K562 (cell line): Measurements from ENCODE around the gene CDRT4. TPM values are rescaled to one million over a fixed set of nuclear protein-coding genes. Genes with fewer than 3 reads are reported as not detected.

Experiments used
- ATF7 ChIP-seq: fragments of 450-650 bp; IDR thresholded peaks from 2 replicates; pipeline ENCODE4 v1.7.1; 2014; ENCODE audit warnings: mild to moderate bottlenecking, moderate library complexity
- CREM ChIP-seq: IDR thresholded peaks from 2 replicates; pipeline ENCODE4 v1.6.1; 2014; ENCODE audit warnings: antibody characterized with exemption, low read depth
- DPF2 ChIP-seq: fragments of 450-650 bp; IDR thresholded peaks from 2 replicates; pipeline ENCODE4 v1.6.1; 2016
- E2F6 ChIP-seq, 2 experiments: IDR thresholded peaks; 2 replicates each; pipeline ENCODE4 v1.6.1; 2011; ENCODE audit warnings: borderline replicate concordance in 1 of 2, control low read depth in 1 of 2, low read depth in 1 of 2, low read length in 1 of 2, mild to moderate bottlenecking in 1 of 2, mixed read lengths in 1 of 2, moderate library complexity in 1 of 2; ENCODE audit not compliant: insufficient read depth in 1 of 2, insufficient read length in 1 of 2, poor library complexity in 1 of 2, severe bottlenecking in 1 of 2; ENCODE audit errors: extremely low read depth in 1 of 2
- ELK1 ChIP-seq: sonication (generic); formaldehyde crosslinking; IDR thresholded peaks from 2 replicates; pipeline ENCODE4 v1.8.1; 2022; ENCODE audit warnings: missing genetic modification reagents
- EP400 ChIP-seq: fragments of 450-650 bp; IDR thresholded peaks from 2 replicates; pipeline ENCODE4 v1.6.1; 2017; ENCODE audit warnings: antibody characterized with exemption, mild to moderate bottlenecking, moderate library complexity
- FOXK2 ChIP-seq, 2 experiments: fragments of 450-650 bp; IDR thresholded peaks in 1 of 2; conservative IDR thresholded peaks in 1 of 2; 2 replicates each; pipeline ENCODE4 v1.6.1; 2016; ENCODE audit warnings: low read depth in 2 of 2, mild to moderate bottlenecking in 1 of 2
- HDAC1 ChIP-seq, 2 experiments: fragments of 450-650 bp; IDR thresholded peaks; 2 replicates each; pipeline ENCODE4 v1.6.1; 2016 to 2017; ENCODE audit warnings: inconsistent platforms in 1 of 2, mild to moderate bottlenecking in 1 of 2, moderate library complexity in 1 of 2
- JUND ChIP-seq, 2 experiments: IDR thresholded peaks; 2 replicates in 1 of 2; 3 replicates in 1 of 2; pipeline ENCODE4 v1.6.1; 2011; ENCODE audit warnings: borderline replicate concordance in 2 of 2, low read depth in 2 of 2, low read length in 2 of 2, improper control_type of control experiment in 1 of 2, missing biosample characterization in 1 of 2, missing genetic modification characterization in 1 of 2, missing genetic modification reagents in 1 of 2
- NFE2 ChIP-seq: IDR thresholded peaks from 2 replicates; pipeline ENCODE4 v1.6.1; 2014; ENCODE audit warnings: antibody characterized with exemption, low read depth
- NR2C1 ChIP-seq, 2 experiments: fragments of 450-650 bp; IDR thresholded peaks; 2 replicates each; pipeline ENCODE4 v1.6.1; 2017; ENCODE audit warnings: mild to moderate bottlenecking in 2 of 2, antibody characterized with exemption in 1 of 2, inconsistent platforms in 1 of 2, missing compliant biosample characterization in 1 of 2, missing genetic modification characterization in 1 of 2
- PHF21A ChIP-seq: fragments of 450-650 bp; IDR thresholded peaks from 2 replicates; pipeline ENCODE4 v1.6.1; 2017; ENCODE audit warnings: low read depth, borderline replicate concordance
- PRDM10 ChIP-seq: fragments of 450-650 bp; IDR thresholded peaks from 2 replicates; pipeline ENCODE4 v1.6.1; 2018; ENCODE audit not compliant: partially characterized antibody
- SMARCA4 ChIP-seq: fragments of 450-650 bp; IDR thresholded peaks from 2 replicates; pipeline ENCODE4 v1.6.1; 2016
- SP1 ChIP-seq: sonication (generic); formaldehyde crosslinking; IDR thresholded peaks from 2 replicates; pipeline ENCODE4 v1.8.1; 2022; ENCODE audit warnings: mild to moderate bottlenecking, missing genetic modification reagents
- TAL1 ChIP-seq: fragments of 450-650 bp; IDR thresholded peaks from 2 replicates; pipeline ENCODE4 v1.6.1; 2016; ENCODE audit warnings: mild to moderate bottlenecking
- TBL1XR1 ChIP-seq, 2 experiments: IDR thresholded peaks; 2 replicates each; pipeline ENCODE4 v1.6.1; 2012; ENCODE audit warnings: improper control_type of control experiment in 2 of 2, low read length in 2 of 2, mild to moderate bottlenecking in 1 of 2
- TGIF2 ChIP-seq: sonication (generic); formaldehyde crosslinking; IDR thresholded peaks from 2 replicates; pipeline ENCODE4 v1.8.1; 2022; ENCODE audit warnings: mild to moderate bottlenecking, missing genetic modification reagents, moderate library complexity
- TOE1 ChIP-seq, 2 experiments: fragments of 450-650 bp in 1 of 2; sonication (generic) in 1 of 2; formaldehyde crosslinking in 1 of 2; IDR thresholded peaks; 2 replicates each; pipeline versions ENCODE4 v1.7.1 to v1.8.0; 2016 to 2022; ENCODE audit warnings: borderline replicate concordance in 2 of 2, mild to moderate bottlenecking in 2 of 2, antibody characterized with exemption in 1 of 2, inconsistent platforms in 1 of 2, low read depth in 1 of 2, missing genetic modification reagents in 1 of 2, moderate library complexity in 1 of 2
- ZNF232 ChIP-seq: sonication (generic); formaldehyde crosslinking; IDR thresholded peaks from 2 replicates; pipeline ENCODE4 v1.8.0; 2022; ENCODE audit warnings: mild to moderate bottlenecking, missing genetic modification reagents
- ZNF644 ChIP-seq: fragments of 200-800 bp; sonication (Bioruptor generic); IDR thresholded peaks from 2 replicates; pipeline ENCODE4 v1.6.1; 2016; ENCODE audit warnings: low read depth, missing genetic modification characterization, missing compliant biosample characterization
- polyA plus RNA-seq, 8 experiments: library from polyadenylated mRNA; depleted of rRNA in 4 of 8; stranded (reverse) in 5 of 8; unstranded in 3 of 8; fragments of >200 nt; fragmentation: Nextera tagmentation in 2 of 8; fragmentation: Illumina TruSeq in 1 of 8; extraction: Ambion mirVana in 2 of 8; extraction: Trizol in 1 of 8; gene quantifications; 2 replicates each; pipeline versions ENCODE4 v1.2.1 to v1.2.3, GENCODE V29; 2011 to 2014; ENCODE audit warnings: inconsistent platforms in 1 of 8, missing spikeins in 1 of 8
- total RNA-seq, 7 experiments: library from RNA; depleted of rRNA in 6 of 7; stranded (reverse); fragments of >200 nt in 6 of 7; fragmentation: Illumina TruSeq in 2 of 7; extraction: Trizol in 2 of 7; gene quantifications; 2 replicates each; pipeline versions ENCODE4 v1.2.1 to v1.2.3, GENCODE V29; 2011 to 2021; ENCODE audit warnings: low replicate concordance in 1 of 7

The CDRT4 gene
- total and polyA plus RNA-seq, 9 of the 15 experiments (the other 6 are each of a cell fraction or from before 2014, with no cell fraction given), result 1.7 to 6.4 (median 3.5) TPM

- no peak for TF ChIP-seq TGIF2 (CRISPR knock-in tag)
- peak; percentile 95 for TF ChIP-seq JUND (IDR thresholded peaks at IDR 0.05; ENCODE audit: borderline replicate concordance, low read depth, low read length)
- peak; percentile 91; the same call in 2 of the 3 replicates for TF ChIP-seq JUND (tag; IDR thresholded peaks at IDR 0.05; ENCODE audit: borderline replicate concordance, low read depth, low read length)
- TF ChIP-seq TBL1XR1 (IDR thresholded peaks at IDR 0.05; ENCODE audit: low read length in 2 of 2), result peak in 1 of 2 experiments; percentile 55; a peak in 2 of 4 replicates
- TF ChIP-seq EP400, result peak; percentile 45
- TF ChIP-seq ZNF232 (CRISPR knock-in tag), result no peak
- TF ChIP-seq FOXK2 (conservative IDR thresholded peaks at IDR 0.05 in 1 of 2, IDR thresholded peaks at IDR 0.05 in 1 of 2; ENCODE audit: low read depth in 2 of 2), result 0 out of 4 replicates have a peak, but pooled peaks of 1 of the 2 experiments have one; percentile 26
- TF ChIP-seq TAL1, result peak; percentile 88
- 0 out of 2 replicates have a peak, but pooled peaks have one; percentile 58 for TF ChIP-seq ZNF644 (tag)
- TF ChIP-seq ELK1 (CRISPR knock-in tag), result no peak
- TF ChIP-seq TOE1 (IDR thresholded peaks at IDR 0.05; ENCODE audit: borderline replicate concordance), result no peak
- TF ChIP-seq TOE1 (CRISPR knock-in tag; IDR thresholded peaks at IDR 0.05; ENCODE audit: borderline replicate concordance, low read depth), result no peak
- peak; percentile 66 for TF ChIP-seq CREM
- TF ChIP-seq ATF7, result peak; percentile 76
- TF ChIP-seq SMARCA4, result peak; percentile 95
- TF ChIP-seq PRDM10, result peak; percentile 89
- TF ChIP-seq E2F6 (IDR thresholded peaks at IDR 0.05; ENCODE audit: borderline replicate concordance in 1 of 2, extremely low read depth in 1 of 2, insufficient read depth in 1 of 2, insufficient read length in 1 of 2, low read depth in 1 of 2, low read length in 1 of 2, poor library complexity in 1 of 2, severe bottlenecking in 1 of 2), result peak; percentile 12 to 16
- TF ChIP-seq DPF2, result peak; percentile 96
- TF ChIP-seq NFE2, result peak; percentile 46
- TF ChIP-seq NR2C1 (IDR thresholded peaks at IDR 0.05), result no peak
- no peak for TF ChIP-seq NR2C1 (tag; IDR thresholded peaks at IDR 0.05)
- no peak for TF ChIP-seq SP1
- TF ChIP-seq PHF21A, result 0 out of 2 replicates have a peak, but pooled peaks have one; percentile 56
- peak in 1 of 2 experiments; percentile 29; a peak in 1 of 4 replicates for TF ChIP-seq HDAC1 (IDR thresholded peaks at IDR 0.05)
Observed at GRCh38 chr17:15490634-15491261, 23.3 kb upstream of the CDRT4 start (continued).
